ENCODE measurements around the gene NLRP1.

GRCh38 chr17:5628262-5628661 lies 44.0 kb upstream of the NLRP1 start:
- no peak for TF ChIP-seq EZH2 (IDR thresholded peaks at IDR 0.05)
- no peak for TF ChIP-seq POLR2AphosphoS5 (IDR thresholded peaks at IDR 0.05; ENCODE audit: borderline replicate concordance, low read depth, low read length)
- TF ChIP-seq FOXP2 (optimal IDR thresholded peaks at IDR 0.05; ENCODE audit: control extremely low read depth, extremely low read length, insufficient read depth): no peak
